ENCODE data around the gene IFIT2. TPM values are rescaled to one million over a fixed set of nuclear protein-coding genes. Genes with fewer than 3 reads are reported as not detected.

IFIT2 gene
- total RNA-seq, 4 donors from 2014 or later = 0.41 to 2.1 (median 0.78) TPM

GRCh38 chr10:89351780-89352597, 50.1 kb downstream of the IFIT2 start:
- no peak overlapping the region for H3K4me3 ChIP-seq
- intact Hi-C loops (cut with DNase I; ENCODE audit: low total_unique reads) = no loop called here
- H3K27ac ChIP-seq = peak overlapping the region; percentile 55 to 72 (median 62)
- in situ Hi-C loops (cut with MboI; ENCODE audit: low sequenced_read_pairs in 4 of 4) = no loop called here
- peak in 1 of 2 donors; percentile 69 for ATAC-seq
- no peaks in the 10 kb centered on the region for H3K36me3 ChIP-seq
- H3K9me3 ChIP-seq = no peaks in the 10 kb centered on the region
- peaks cover 25 to 38% of the 10 kb centered on the region in 2 donors for H3K4me1 ChIP-seq
- peak in 1 of 2 donors; percentile 36 for DNase-seq
- H3K27me3 ChIP-seq = no peaks in the 10 kb centered on the region
- TF ChIP-seq, protein P1, sequence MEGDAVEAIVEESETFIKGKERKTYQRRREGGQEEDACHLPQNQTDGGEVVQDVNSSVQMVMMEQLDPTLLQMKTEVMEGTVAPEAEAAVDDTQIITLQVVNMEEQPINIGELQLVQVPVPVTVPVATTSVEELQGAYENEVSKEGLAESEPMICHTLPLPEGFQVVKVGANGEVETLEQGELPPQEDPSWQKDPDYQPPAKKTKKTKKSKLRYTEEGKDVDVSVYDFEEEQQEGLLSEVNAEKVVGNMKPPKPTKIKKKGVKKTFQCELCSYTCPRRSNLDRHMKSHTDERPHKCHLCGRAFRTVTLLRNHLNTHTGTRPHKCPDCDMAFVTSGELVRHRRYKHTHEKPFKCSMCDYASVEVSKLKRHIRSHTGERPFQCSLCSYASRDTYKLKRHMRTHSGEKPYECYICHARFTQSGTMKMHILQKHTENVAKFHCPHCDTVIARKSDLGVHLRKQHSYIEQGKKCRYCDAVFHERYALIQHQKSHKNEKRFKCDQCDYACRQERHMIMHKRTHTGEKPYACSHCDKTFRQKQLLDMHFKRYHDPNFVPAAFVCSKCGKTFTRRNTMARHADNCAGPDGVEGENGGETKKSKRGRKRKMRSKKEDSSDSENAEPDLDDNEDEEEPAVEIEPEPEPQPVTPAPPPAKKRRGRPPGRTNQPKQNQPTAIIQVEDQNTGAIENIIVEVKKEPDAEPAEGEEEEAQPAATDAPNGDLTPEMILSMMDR (IDR thresholded peaks at IDR 0.05 in 4 of 5, conservative IDR thresholded peaks at IDR 0.05 in 1 of 5) = no peak
- no peak for TF ChIP-seq POLR2A (IDR thresholded peaks at IDR 0.05)

GRCh38 chr10:89352802-89353201, 51.0 kb downstream of the IFIT2 start:
- Histone ChIP-seq H3K27ac (no peak overlapping the region), H3K4me3 (no peak overlapping the region), H3K9me3 (no peaks in the 10 kb centered on the region), H3K4me1 (peaks cover 17 to 30% of the 10 kb centered on the region in 2 donors), H3K27me3 (no peaks in the 10 kb centered on the region), H3K36me3 (no peaks in the 10 kb centered on the region)
- ATAC-seq (no peak), DNase-seq (no peak)
- in situ Hi-C loops (cut with MboI; ENCODE audit: low sequenced_read_pairs in 4 of 4) (no loop called here), intact Hi-C loops (cut with DNase I; ENCODE audit: low total_unique reads) (no loop called here)
- TF ChIP-seq, protein P1 (IDR thresholded peaks at IDR 0.05 in 4 of 5, conservative IDR thresholded peaks at IDR 0.05 in 1 of 5) = no peak
- no peak for TF ChIP-seq POLR2A (IDR thresholded peaks at IDR 0.05)

GRCh38 chr10:89355394-89355931, 53.6 kb downstream of the IFIT2 start:
- Histone ChIP-seq H3K9me3 (no peaks in the 10 kb centered on the region), H3K27me3 (no peaks in the 10 kb centered on the region), H3K4me3 (no peak overlapping the region), H3K27ac (no peak overlapping the region), H3K36me3 (no peaks in the 10 kb centered on the region), H3K4me1 (peaks cover 8 to 20% of the 10 kb centered on the region in 2 donors)
- TF ChIP-seq POLR2A (IDR thresholded peaks at IDR 0.05) = no peak
- TF ChIP-seq, protein P1 (IDR thresholded peaks at IDR 0.05 in 4 of 5, conservative IDR thresholded peaks at IDR 0.05 in 1 of 5) = no peak
- intact Hi-C loops (cut with DNase I; ENCODE audit: low total_unique reads) = no loop called here
- DNase-seq (no peak), ATAC-seq (no peak)
- in situ Hi-C loops (cut with MboI; ENCODE audit: low sequenced_read_pairs in 4 of 4) = no loop called here

GRCh38 chr10:89357096-89357495, 55.2 kb downstream of the IFIT2 start:
- no peak overlapping the region for H3K27ac ChIP-seq
- no peaks in the 10 kb centered on the region for H3K36me3 ChIP-seq
- in situ Hi-C loops (cut with MboI; ENCODE audit: low sequenced_read_pairs in 4 of 4) (no loop called here), intact Hi-C loops (cut with DNase I; ENCODE audit: low total_unique reads) (no loop called here)
- peaks cover 0 to 4% of the 10 kb centered on the region in 2 donors for H3K4me1 ChIP-seq
- DNase-seq (no peak), ATAC-seq (no peak)
- no peaks in the 10 kb centered on the region for H3K9me3 ChIP-seq
- TF ChIP-seq POLR2A (IDR thresholded peaks at IDR 0.05) = no peak
- TF ChIP-seq, protein P1 (IDR thresholded peaks at IDR 0.05 in 4 of 5, conservative IDR thresholded peaks at IDR 0.05 in 1 of 5) = no peak
- no peak overlapping the region for H3K4me3 ChIP-seq
- H3K27me3 ChIP-seq = no peaks in the 10 kb centered on the region

All from gastrocnemius medialis (tissue), 4 donors.